GM18858 (cell line): ENCODE measurements around the gene MRPL48.
"Not testable (repeated sequence)": the region's sequence is repeated elsewhere in the genome, so short reads cannot be mapped to it uniquely, and the experiment has no call there.

Experiments
- ATAC-seq: cut with Tn5 transposase; IDR thresholded peaks from one replicate; pipeline ENCODE4 v1.9.1; 2021; ENCODE audit not compliant: unreplicated experiment

MRPL48 gene

DNA sequence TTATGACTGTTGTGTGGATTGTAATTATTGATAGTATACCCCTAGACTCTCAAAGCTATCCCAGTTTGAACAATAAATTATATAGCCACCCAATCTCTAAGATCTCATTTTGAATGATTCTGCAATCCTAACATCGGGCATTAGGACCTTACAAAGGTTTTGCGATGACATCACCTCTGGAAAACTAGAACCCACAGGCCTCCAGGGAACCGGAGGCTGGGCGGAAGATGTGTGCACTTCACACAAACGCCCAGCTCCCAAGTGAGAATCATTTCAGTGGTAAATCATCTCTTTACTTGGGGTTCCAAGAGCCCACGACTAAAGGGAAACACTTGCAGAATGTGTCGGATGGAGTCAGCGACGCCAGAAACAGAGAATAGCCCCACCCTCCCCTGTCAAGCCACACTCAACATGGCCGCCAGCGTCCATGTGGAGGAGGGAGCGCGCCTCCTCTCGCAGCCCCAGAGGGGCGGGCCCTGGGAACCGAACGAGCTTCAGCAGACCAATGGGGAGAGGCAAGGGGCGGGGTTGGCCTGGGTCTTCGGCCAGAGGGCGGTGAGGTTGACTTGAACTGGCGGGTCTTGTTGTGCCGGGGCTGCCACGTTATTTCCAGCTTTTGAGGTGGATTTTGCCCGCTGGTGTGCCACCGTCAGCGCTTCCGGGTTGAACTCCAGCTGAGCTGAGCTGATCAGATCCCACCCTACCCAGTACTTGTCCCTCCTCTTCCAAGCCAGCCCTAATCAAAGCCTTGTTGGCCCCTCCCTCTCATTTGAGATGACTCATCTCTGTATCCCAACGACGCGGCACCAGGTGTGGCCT, 8.4 kb upstream of the MRPL48 start:
- peak; percentile 82 for ATAC-seq

DNA sequence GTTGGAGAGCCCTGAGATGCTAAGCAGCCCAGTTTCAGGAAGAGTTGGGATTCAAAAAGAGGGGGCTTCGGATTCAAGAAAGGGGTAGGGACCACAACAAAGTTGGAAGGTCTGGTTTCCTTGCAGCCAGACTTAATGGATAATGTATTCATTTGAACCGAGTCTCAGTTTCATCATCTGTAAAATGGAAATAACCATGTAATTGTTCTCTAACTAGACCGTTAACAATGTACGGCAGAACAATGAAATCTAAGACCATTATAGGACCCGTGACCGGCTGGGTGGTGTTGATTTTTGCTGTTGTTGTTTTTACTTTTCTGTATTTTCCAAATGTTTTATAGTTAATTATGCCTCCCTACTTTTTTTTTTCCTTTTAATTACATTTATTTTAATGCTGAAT, 6.4 kb upstream of the MRPL48 start:
- ATAC-seq, result no peak

- ATAC-seq, result no peak
Observed at GRCh38 chr11:73783483-73784020, 4.1 kb upstream of the MRPL48 start.

GRCh38 chr11:73784080-73784634, 3.5 kb upstream of the MRPL48 start:
- ATAC-seq, result no peak

DNA sequence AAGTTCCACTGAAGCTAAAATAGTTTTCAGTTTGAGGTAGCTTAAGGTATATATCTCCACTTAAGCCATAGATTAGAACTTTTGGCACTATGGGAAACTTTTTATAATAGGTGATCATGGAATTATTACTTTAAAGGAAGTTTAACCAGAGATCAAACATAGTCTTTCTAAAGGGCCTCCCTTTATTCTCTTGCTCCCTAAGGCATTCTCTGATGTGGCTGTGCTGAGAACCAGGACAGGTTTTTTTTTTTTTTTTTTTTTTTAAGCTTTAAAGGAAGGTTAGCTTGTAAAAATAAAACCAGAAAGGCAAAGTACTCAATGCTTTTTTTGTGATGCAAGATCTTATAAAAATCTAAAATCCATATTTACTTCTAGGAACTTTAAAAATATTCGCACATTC, 2.9 kb upstream of the MRPL48 start:
- ATAC-seq, result no peak

DNA sequence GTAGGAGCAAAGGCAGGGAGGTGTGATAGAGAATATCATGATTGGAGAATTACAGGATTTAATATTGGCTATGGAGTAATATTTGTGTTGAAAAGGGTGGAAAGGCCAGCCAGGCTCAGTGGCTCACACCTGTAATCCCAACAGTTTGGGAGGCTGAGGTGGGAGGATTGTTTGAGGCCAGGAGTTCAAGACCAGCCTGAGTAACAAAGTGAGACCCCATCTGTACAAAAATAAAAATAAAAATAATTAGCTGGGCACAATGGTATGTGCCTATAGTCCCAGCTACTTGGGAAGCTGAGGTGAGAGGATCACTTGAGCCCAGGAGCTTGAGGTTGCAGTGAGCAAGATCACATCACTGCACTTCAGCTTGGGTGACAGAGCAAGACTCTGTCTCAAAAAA, 2.2 kb upstream of the MRPL48 start:
- not testable (repeated sequence) for ATAC-seq

DNA sequence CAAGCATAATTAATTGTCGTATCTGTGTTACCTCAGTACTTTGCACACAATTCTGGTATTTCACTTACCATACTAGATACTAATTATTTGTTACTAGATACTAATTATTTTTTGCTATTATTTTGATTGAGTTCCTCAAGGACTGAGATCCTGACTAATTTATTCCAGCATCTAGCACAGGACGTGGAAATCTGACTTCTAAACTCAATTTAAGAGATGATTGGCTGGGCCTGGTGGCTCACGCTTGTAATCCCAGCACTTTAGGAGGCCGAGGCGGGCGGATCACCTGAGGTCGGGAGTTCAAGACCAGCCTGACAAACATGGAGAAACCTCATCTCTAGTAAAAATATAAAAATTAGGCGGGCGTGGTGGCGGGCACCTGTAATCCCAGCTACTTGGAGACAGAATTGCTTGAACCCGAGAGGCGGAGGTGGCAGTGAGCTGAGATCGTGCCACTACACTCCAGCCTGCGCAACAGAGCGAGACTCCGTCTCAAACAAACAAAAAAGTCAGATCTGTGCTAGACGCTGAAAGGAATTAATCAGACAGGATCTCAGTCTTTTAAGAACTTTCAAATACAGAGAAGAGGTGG, 527 bp upstream of the MRPL48 start:
- no peak for ATAC-seq

GRCh38 chr11:73789279-73789670, 1.6 kb downstream of the MRPL48 start:
- no peak for ATAC-seq

DNA sequence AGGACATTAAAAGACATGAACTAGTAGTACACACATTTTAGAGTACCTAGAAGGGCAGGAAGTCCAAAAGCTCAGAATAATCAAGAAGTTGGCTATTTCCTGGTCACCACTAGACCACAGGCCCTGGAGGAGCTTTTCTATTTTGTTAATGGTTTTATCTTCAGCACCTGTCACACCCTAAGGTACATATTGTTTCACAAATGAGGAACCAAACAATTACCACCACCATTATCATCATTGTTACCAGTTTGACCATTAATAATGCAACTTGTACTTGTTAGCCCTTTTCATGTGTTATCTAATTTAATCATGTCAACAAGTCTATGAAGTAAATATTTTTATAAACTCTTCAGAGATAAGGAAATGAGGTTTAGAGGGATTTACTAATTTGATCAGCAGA, 4.9 kb downstream of the MRPL48 start:
- no peak for ATAC-seq

GRCh38 chr11:73795925-73796632, 8.4 kb downstream of the MRPL48 start:
- ATAC-seq, result no peak

GRCh38 chr11:73797457-73797856, 9.8 kb downstream of the MRPL48 start:
- no peak for ATAC-seq

GRCh38 chr11:73800276-73800806, 12.7 kb downstream of the MRPL48 start:
- ATAC-seq, result no peak

- ATAC-seq, result no peak
Observed at GRCh38 chr11:73801136-73801535, 13.5 kb downstream of the MRPL48 start.

DNA sequence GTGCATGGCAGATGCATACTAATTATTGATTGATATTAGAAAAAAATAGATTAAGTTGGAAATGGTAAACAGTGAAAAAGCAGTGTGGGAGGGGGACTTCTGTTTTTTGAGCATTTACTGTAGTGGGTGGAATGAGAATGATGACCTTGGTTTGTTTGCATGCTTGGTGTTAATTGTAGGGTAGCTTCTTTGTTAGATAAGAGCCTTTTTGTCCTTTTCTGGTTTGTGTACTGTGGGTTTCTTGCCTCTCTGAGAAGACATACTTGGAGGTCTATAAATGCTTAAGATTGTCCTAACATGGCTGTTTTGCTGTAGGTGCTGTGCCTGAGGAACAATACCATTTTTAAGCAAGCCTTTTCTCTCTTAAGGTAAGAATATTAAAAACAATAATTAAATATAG, 17.0 kb downstream of the MRPL48 start:
- no peak for ATAC-seq

DNA sequence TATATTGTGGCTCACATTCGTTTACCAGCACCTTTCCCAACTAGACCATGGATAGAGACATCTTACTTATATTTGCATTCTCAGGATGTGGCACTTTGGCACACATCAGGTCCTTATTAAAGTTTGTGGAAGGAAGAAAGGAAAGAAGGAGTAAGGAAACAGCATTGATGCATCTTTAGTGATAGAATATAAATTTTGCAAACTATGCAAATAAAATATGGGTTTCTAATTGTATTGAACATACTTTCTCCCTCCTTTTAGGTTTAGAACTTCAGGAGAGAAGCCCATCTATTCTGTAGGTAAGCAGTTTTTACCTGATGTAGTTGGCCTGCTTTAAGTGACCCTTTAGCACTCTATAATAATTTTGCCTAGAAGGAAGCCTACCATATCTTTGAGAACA, 20.4 kb downstream of the MRPL48 start:
- no peak for ATAC-seq

GRCh38 chr11:73810637-73811036, 23.0 kb downstream of the MRPL48 start:
- no peak for ATAC-seq

- ATAC-seq, result no peak
Observed at GRCh38 chr11:73812234-73812633, 24.6 kb downstream of the MRPL48 start.

- ATAC-seq, result no peak
Observed at GRCh38 chr11:73814812-73815211, 27.1 kb downstream of the MRPL48 start.

- ATAC-seq, result no peak
Observed at GRCh38 chr11:73818846-73819245, 31.2 kb downstream of the MRPL48 start.

GRCh38 chr11:73830261-73830660, 42.6 kb downstream of the MRPL48 start:
- ATAC-seq, result no peak

- no peak for ATAC-seq
Observed at GRCh38 chr11:73833067-73833466, 45.4 kb downstream of the MRPL48 start.
